OCI-LY3 (cell line): ENCODE data around the gene PTPRD.

Source experiments
- H2AFZ ChIP-seq: fragments of 200-600, 300-600 bp; shearing (Covaris generic); 2 replicates; pipeline ENCODE4 v1.6.0; 2014; ENCODE audit warnings: antibody characterized with exemption, low read depth, low read length
- H3K27ac ChIP-seq: fragments of 200-600, 300-600 bp; sonication (generic); 2 replicates; pipeline ENCODE4 v1.5.1; 2014; ENCODE audit warnings: mild to moderate bottlenecking, low read length, moderate library complexity, mixed read lengths
- H3K27me3 ChIP-seq: fragments of 200-600, 300-600 bp; sonication (generic); 2 replicates; pipeline ENCODE4 v1.6.1; 2014; ENCODE audit warnings: low read depth, low read length, mixed read lengths
- H3K36me3 ChIP-seq: fragments of 200-600, 300-600 bp; sonication (generic); replicated peaks from 2 replicates; pipeline ENCODE3; 2014; ENCODE audit warnings: low read depth, low read length, mixed read lengths
- H3K4me1 ChIP-seq: fragments of 300-600, 200-600 bp; sonication (generic); 2 replicates; pipeline ENCODE4 v1.6.1; 2014; ENCODE audit warnings: low read length, mixed read lengths
- H3K4me2 ChIP-seq: fragments of 200-600, 300-600 bp; sonication (generic); 2 replicates; pipeline ENCODE4 v1.6.1; 2014; ENCODE audit warnings: low read length, mixed read lengths
- H3K4me3 ChIP-seq: fragments of 300-600, 200-600 bp; sonication (generic); 2 replicates; pipeline ENCODE4 v1.5.1; 2014; ENCODE audit warnings: antibody characterized with exemption, mild to moderate bottlenecking, low read length, moderate library complexity
- H3K79me2 ChIP-seq: fragments of 300-600, 200-600 bp; shearing (Covaris generic); 2 replicates; pipeline ENCODE4 v1.6.1; 2014; ENCODE audit warnings: mild to moderate bottlenecking, low read length, mixed read lengths
- H3K9ac ChIP-seq: fragments of 300-600, 200-600 bp; shearing (Covaris generic); 2 replicates; pipeline ENCODE4 v1.6.0; 2014; ENCODE audit warnings: mild to moderate bottlenecking, low read length, moderate library complexity
- H3K9me3 ChIP-seq: fragments of 200-600, 300-600 bp; shearing (Covaris generic); 2 replicates; pipeline ENCODE4 v1.6.1; 2014; ENCODE audit warnings: low read length, mixed read lengths; ENCODE audit not compliant: insufficient read depth
- H4K20me1 ChIP-seq: fragments of 200-600, 300-600 bp; sonication (generic); 2 replicates; pipeline ENCODE4 v1.6.1; 2016; ENCODE audit warnings: low read length, mixed read lengths; ENCODE audit not compliant: insufficient read depth
- EZH2phosphoT487 ChIP-seq: fragments of 200-600 bp; shearing (Covaris generic); IDR thresholded peaks from 2 replicates; pipeline ENCODE4 v1.6.1; 2018; ENCODE audit warnings: antibody characterized with exemption, mixed run types, low read depth
- TF ChIP-seq, protein P1 (sequence below): fragments of 200-600, 300-600 bp; sonication (generic); IDR thresholded peaks from 2 replicates; pipeline ENCODE4 v1.5.1; 2014; ENCODE audit warnings: antibody characterized with exemption, low read length, low read depth

Gene PTPRD

DNA sequence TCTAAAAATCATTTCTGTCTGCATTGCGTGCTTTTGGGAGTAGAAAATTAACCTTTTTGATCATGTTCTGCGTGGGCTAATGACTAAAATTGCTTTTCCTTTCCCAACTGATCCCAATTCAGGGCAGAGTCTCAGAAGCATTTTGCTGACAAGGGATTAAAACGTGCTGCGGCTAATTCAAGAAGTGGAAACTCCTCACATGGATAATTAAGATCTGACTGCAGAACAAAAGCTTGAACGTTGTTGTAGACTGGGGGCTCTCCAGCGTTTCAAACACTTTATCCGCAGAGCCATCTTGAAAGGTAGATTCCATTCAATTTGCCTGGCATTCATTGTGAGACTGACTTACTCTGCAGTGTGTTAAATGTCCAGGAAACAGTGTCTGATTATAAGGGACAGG, 2327.9 kb downstream of the PTPRD start:
- no peak overlapping the region for H3K27ac ChIP-seq
- TF ChIP-seq EZH2phosphoT487: no peak
- TF ChIP-seq, protein P1, sequence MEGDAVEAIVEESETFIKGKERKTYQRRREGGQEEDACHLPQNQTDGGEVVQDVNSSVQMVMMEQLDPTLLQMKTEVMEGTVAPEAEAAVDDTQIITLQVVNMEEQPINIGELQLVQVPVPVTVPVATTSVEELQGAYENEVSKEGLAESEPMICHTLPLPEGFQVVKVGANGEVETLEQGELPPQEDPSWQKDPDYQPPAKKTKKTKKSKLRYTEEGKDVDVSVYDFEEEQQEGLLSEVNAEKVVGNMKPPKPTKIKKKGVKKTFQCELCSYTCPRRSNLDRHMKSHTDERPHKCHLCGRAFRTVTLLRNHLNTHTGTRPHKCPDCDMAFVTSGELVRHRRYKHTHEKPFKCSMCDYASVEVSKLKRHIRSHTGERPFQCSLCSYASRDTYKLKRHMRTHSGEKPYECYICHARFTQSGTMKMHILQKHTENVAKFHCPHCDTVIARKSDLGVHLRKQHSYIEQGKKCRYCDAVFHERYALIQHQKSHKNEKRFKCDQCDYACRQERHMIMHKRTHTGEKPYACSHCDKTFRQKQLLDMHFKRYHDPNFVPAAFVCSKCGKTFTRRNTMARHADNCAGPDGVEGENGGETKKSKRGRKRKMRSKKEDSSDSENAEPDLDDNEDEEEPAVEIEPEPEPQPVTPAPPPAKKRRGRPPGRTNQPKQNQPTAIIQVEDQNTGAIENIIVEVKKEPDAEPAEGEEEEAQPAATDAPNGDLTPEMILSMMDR: no peak

DNA sequence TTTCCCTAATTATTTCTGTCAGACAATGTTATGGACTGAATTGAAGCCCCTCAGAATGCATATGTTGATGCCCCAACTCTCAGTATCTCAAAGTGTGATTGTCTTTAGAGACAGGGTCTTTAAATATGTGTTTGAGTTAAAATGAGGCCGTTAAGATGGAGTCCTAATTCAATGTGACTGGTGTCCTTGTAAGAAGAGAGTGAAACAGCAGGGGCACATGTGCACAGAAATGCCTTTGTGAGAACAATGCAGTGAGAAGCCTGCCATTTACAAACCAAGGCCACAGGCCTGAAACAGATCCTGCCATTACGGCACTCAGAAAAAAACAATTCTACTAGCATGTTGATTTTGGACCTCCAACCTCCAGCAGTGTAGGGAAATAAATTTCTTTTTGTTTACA, 2330.3 kb downstream of the PTPRD start:
- Histone ChIP-seq H3K4me1 (peaks cover 11% of the 10 kb centered on the region), H3K4me3 (no peak overlapping the region), H3K79me2 (no peaks in the 10 kb centered on the region), H3K4me2 (no peak overlapping the region), H3K27me3 (no peaks in the 10 kb centered on the region), H4K20me1 (no peaks in the 10 kb centered on the region), H3K36me3 (no peaks in the 10 kb centered on the region), H3K27ac (no peak overlapping the region), H2AFZ (no peak overlapping the region), H3K9me3 (no peaks in the 10 kb centered on the region), H3K9ac (no peak overlapping the region)
- TF ChIP-seq EZH2phosphoT487: no peak
- TF ChIP-seq, protein P1: no peak

More for the DNA sequence above, 2327.9 kb downstream of the PTPRD start:
- H2AFZ ChIP-seq: no peak overlapping the region
- H3K4me3 ChIP-seq: no peak overlapping the region
- no peak overlapping the region for H3K4me2 ChIP-seq
- no peaks in the 10 kb centered on the region for H3K79me2 ChIP-seq
- no peaks in the 10 kb centered on the region for H3K4me1 ChIP-seq
- H3K27me3 ChIP-seq: no peaks in the 10 kb centered on the region
- H4K20me1 ChIP-seq: no peaks in the 10 kb centered on the region
- H3K36me3 ChIP-seq: no peaks in the 10 kb centered on the region
- H3K9ac ChIP-seq: no peak overlapping the region
- no peaks in the 10 kb centered on the region for H3K9me3 ChIP-seq

DNA sequence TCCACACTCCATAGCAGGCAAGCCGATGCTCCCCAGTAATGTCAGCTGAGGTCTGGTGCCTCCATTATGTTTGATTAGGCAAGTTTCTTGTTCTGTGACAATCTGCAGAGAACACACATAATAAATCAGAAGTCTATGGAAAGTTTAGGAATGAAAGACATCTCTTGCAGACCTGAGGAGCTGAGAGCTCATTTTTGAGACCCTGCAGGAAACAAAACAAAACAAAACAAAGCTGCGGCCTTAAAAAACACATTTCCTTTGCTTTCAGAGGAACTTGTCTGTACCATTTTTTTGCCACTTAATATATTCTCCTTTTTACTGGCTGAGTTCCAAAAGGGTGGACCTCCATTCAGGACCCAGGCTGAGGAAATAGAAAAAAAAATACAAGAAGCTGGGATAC, 2332.0 kb downstream of the PTPRD start:
- H3K4me3 ChIP-seq: no peak overlapping the region
- H3K4me1 ChIP-seq: peaks cover 11% of the 10 kb centered on the region
- no peaks in the 10 kb centered on the region for H3K27me3 ChIP-seq
- no peaks in the 10 kb centered on the region for H3K79me2 ChIP-seq
- H3K9me3 ChIP-seq: no peaks in the 10 kb centered on the region
- H4K20me1 ChIP-seq: no peaks in the 10 kb centered on the region
- no peak overlapping the region for H3K4me2 ChIP-seq
- no peak overlapping the region for H2AFZ ChIP-seq
- H3K9ac ChIP-seq: no peak overlapping the region
- H3K27ac ChIP-seq: no peak overlapping the region
- no peaks in the 10 kb centered on the region for H3K36me3 ChIP-seq
- no peak for TF ChIP-seq EZH2phosphoT487
- TF ChIP-seq, protein P1: no peak

DNA sequence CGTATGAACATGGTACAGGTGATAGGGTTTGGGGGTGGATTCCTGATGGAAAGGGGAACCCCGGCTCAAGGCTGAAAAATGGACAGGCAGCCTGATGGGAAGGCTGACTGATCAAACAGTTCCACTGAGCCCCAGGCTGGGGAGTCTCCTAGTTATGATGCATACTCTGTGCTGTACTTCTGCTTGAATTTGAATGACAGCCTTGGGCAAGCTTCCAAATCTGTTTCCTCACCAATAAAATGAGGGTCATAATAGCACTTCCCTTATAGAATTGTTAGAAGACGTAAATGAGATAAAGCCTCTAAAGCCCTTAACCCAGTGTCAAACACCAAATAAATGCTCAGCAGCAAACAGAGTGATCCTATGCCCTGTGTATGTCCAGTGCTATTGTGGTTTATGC, 2334.8 kb downstream of the PTPRD start:
- H3K4me1 ChIP-seq: peaks cover 11% of the 10 kb centered on the region
- no peak overlapping the region for H3K9ac ChIP-seq
- H2AFZ ChIP-seq: no peak overlapping the region
- TF ChIP-seq, protein P1: no peak
- no peaks in the 10 kb centered on the region for H4K20me1 ChIP-seq
- no peak overlapping the region for H3K4me3 ChIP-seq
- no peak overlapping the region for H3K4me2 ChIP-seq
- H3K36me3 ChIP-seq: no peaks in the 10 kb centered on the region
- H3K79me2 ChIP-seq: no peaks in the 10 kb centered on the region
- H3K27ac ChIP-seq: no peak overlapping the region
- H3K27me3 ChIP-seq: no peaks in the 10 kb centered on the region
- H3K9me3 ChIP-seq: no peaks in the 10 kb centered on the region
